CD14-positive monocyte (primary cell): ENCODE measurements around the gene TIMM10B. TPM values are rescaled to one million over a fixed set of nuclear protein-coding genes. Genes with fewer than 3 reads are reported as not detected.

Experiments
- DNase-seq, 3 donors: peaks; one replicate each; pipeline ENCODE4 v3.0.0-alpha.2; 2011 to 2022
- H2AFZ ChIP-seq: 2 replicates; pipeline ENCODE4 v1.6.0; 2012; ENCODE audit warnings: mild to moderate bottlenecking, low read depth, low read length, inconsistent platforms; ENCODE audit not compliant: insufficient read depth, poor library complexity, severe bottlenecking
- H3K27ac ChIP-seq, 2 donors: 1 replicate in 1 of 2; 2 replicates in 1 of 2; pipeline ENCODE4 v1.5.1; 2012 to 2013; ENCODE audit warnings: low read length in 2 of 2, control low read depth in 1 of 2, inconsistent platforms in 1 of 2, low read depth in 1 of 2, mild to moderate bottlenecking in 1 of 2
- H3K27me3 ChIP-seq, 2 donors: one replicate each; pipeline versions ENCODE4 v1.6.0 to v1.6.1; 2011 to 2013; ENCODE audit warnings: low read length in 2 of 2; ENCODE audit not compliant: control insufficient read depth in 2 of 2, insufficient read depth in 2 of 2
- H3K36me3 ChIP-seq, 2 donors: replicated peaks in 1 of 2; 1 replicate in 1 of 2; 2 replicates in 1 of 2; pipeline versions ENCODE4 v1.5.1 to v1.6.1; 2012 to 2013; ENCODE audit warnings: low read length in 2 of 2, control low read depth in 1 of 2, inconsistent platforms in 1 of 2, mild to moderate bottlenecking in 1 of 2; ENCODE audit not compliant: insufficient read depth in 2 of 2, control insufficient read depth in 1 of 2
- H3K4me1 ChIP-seq, 2 donors: 1 replicate in 1 of 2; 2 replicates in 1 of 2; pipeline versions ENCODE4 v1.5.1 to v1.6.1; 2012 to 2013; ENCODE audit warnings: low read length in 2 of 2, control low read depth in 1 of 2, inconsistent platforms in 1 of 2, mild to moderate bottlenecking in 1 of 2, moderate library complexity in 1 of 2; ENCODE audit not compliant: insufficient read depth in 2 of 2, control insufficient read depth in 1 of 2
- H3K4me2 ChIP-seq: replicated peaks from 2 replicates; pipeline ENCODE3; 2012; ENCODE audit warnings: low read length, moderate library complexity, mild to moderate bottlenecking; ENCODE audit not compliant: poor library complexity, severe bottlenecking; ENCODE audit errors: extremely low read depth
- H3K4me3 ChIP-seq, 3 experiments: fragments of 200-600 bp in 1 of 3; sonication (generic) in 1 of 3; replicated peaks in 1 of 3; 1 replicate in 2 of 3; 2 replicates in 1 of 3; pipeline ENCODE4 v1.5.1; 2011 to 2013; ENCODE audit warnings: low read length in 3 of 3, mild to moderate bottlenecking in 3 of 3, control low read depth in 2 of 3, low read depth in 2 of 3, inconsistent platforms in 1 of 3, moderate library complexity in 1 of 3
- H3K79me2 ChIP-seq: 2 replicates; pipeline ENCODE4 v1.6.0; 2012; ENCODE audit warnings: mild to moderate bottlenecking, control low read depth, inconsistent platforms, low read length, moderate library complexity; ENCODE audit not compliant: insufficient read depth
- H3K9ac ChIP-seq: 2 replicates; pipeline ENCODE4 v1.6.0; 2017; ENCODE audit warnings: low read length, mild to moderate bottlenecking; ENCODE audit not compliant: insufficient read depth, poor library complexity, severe bottlenecking
- H3K9me3 ChIP-seq, 2 donors: replicated peaks in 1 of 2; 1 replicate in 1 of 2; 2 replicates in 1 of 2; pipeline versions ENCODE4 v1.5.1 to v1.6.1; 2012 to 2013; ENCODE audit warnings: low read length in 2 of 2, control low read depth in 1 of 2; ENCODE audit not compliant: control insufficient read depth in 1 of 2, insufficient read depth in 1 of 2
- H4K20me1 ChIP-seq: 2 replicates; pipeline ENCODE4 v1.6.0; 2012; ENCODE audit warnings: mild to moderate bottlenecking, low read length, control low read depth, moderate library complexity; ENCODE audit not compliant: insufficient read depth
- H3K27ac Mint-ChIP-seq, 7 donors: one replicate each; pipeline ENCODE4 v1.8.0; 2020; ENCODE audit warnings: mild to moderate bottlenecking in 7 of 7, mixed read lengths in 7 of 7, moderate library complexity in 6 of 7, inconsistent platforms in 2 of 7
- H3K27me3 Mint-ChIP-seq, 3 donors: one replicate each; pipeline ENCODE4 v1.8.0; 2021 to 2022; ENCODE audit warnings: low read depth in 3 of 3, mild to moderate bottlenecking in 3 of 3, mixed read lengths in 3 of 3, moderate library complexity in 3 of 3, inconsistent platforms in 1 of 3
- H3K36me3 Mint-ChIP-seq, 2 donors: one replicate each; pipeline ENCODE4 v1.8.0; 2020; ENCODE audit warnings: mixed read lengths in 2 of 2, inconsistent platforms in 1 of 2, mild to moderate bottlenecking in 1 of 2
- H3K4me1 Mint-ChIP-seq: one replicate; pipeline ENCODE4 v1.8.0; 2020; ENCODE audit warnings: mild to moderate bottlenecking, mixed read lengths
- H3K4me3 Mint-ChIP-seq, 2 donors: one replicate each; pipeline ENCODE4 v1.8.0; 2020; ENCODE audit warnings: mild to moderate bottlenecking in 2 of 2, mixed read lengths in 2 of 2, moderate library complexity in 1 of 2
- H3K9me3 Mint-ChIP-seq, 7 donors: one replicate each; pipeline ENCODE4 v1.8.0; 2020 to 2022; ENCODE audit warnings: mixed read lengths in 7 of 7, mild to moderate bottlenecking in 6 of 7, moderate library complexity in 6 of 7, inconsistent platforms in 2 of 7
- CTCF ChIP-seq: fragments of 200-600 bp; IDR thresholded peaks from one replicate; pipeline ENCODE4 v1.8.0; 2022; ENCODE audit warnings: antibody characterized with exemption, mild to moderate bottlenecking
- WGBS: methylation state at CpG from one replicate; pipeline ENCODE4 v1.1.5; 2013; ENCODE audit warnings: missing lambda C conversion rate; ENCODE audit not compliant: insufficient coverage; 5-methylcytosine and 5-hydroxymethylcytosine counted together
- intact Hi-C, 2 donors: fragments of 100-400 bp; cut with micrococcal nuclease; formaldehyde crosslinking; loops; one replicate each; pipeline versions ENCODE4 v1.15.0 to v1.15.1; 2023
- polyA plus RNA-seq, 3 donors: library from polyadenylated mRNA; depleted of rRNA in 1 of 3; unstranded in 2 of 3; stranded (reverse) in 1 of 3; fragments of 300-500 nt in 2 of 3; fragments of >200 nt in 1 of 3; fragmentation: Illumina TruSeq in 2 of 3; gene quantifications; 1 replicate in 2 of 3; 2 replicates in 1 of 3; pipeline ENCODE4 v1.2.3, GENCODE V29; 2012 to 2021

The TIMM10B gene
- polyA plus RNA-seq, 3 donors = 20.0 to 34.9 (median 22.1) TPM

- Mint-ChIP-seq H3K4me1 (peaks cover 32% of the 10 kb centered on the region), H3K9me3 (peaks cover 0 to 2% (median 0%) of the 10 kb centered on the region in 7 donors), H3K4me3 (no peak overlapping the region), H3K27ac (peak overlapping the region in 5 of 7 donors; percentile 9 to 87 (median 65)), H3K36me3 (peaks cover 22 to 26% of the 10 kb centered on the region in 2 donors), H3K27me3 (peaks cover 0 to 7% (median 1%) of the 10 kb centered on the region in 3 donors)
- Histone ChIP-seq H2AFZ (no peak overlapping the region), H3K4me2 (no peak overlapping the region), H3K36me3 (peaks cover 22 to 29% of the 10 kb centered on the region in 2 donors), H3K4me3 (no peak overlapping the region), H4K20me1 (no peaks in the 10 kb centered on the region), H3K27me3 (no peaks in the 10 kb centered on the region), H3K4me1 (peaks cover 14 to 15% of the 10 kb centered on the region in 2 donors), H3K9me3 (no peaks in the 10 kb centered on the region), H3K79me2 (peaks cover 9% of the 10 kb centered on the region), H3K27ac (no peak overlapping the region), H3K9ac (no peak overlapping the region)
- TF ChIP-seq CTCF = no peak
- intact Hi-C loops = loop anchor here in 1 of 2 donors (10.0 kb wide), 1 partner anchor 1510 kb away; the partner anchor contains the start of gene EIF3F
- WGBS = 93% methylated on average over 3 of the region's 3 CpGs
- DNase-seq = no peak
Observed at GRCh38 chr11:6474806-6475500, 6.3 kb upstream of the TIMM10B start.

GRCh38 chr11:6475936-6476335, 5.4 kb upstream of the TIMM10B start:
- DNase-seq = no peak
- Histone ChIP-seq H3K4me3 (no peak overlapping the region), H3K9ac (no peak overlapping the region), H3K4me1 (peaks cover 22% of the 10 kb centered on the region in 2 donors), H3K27me3 (no peaks in the 10 kb centered on the region), H4K20me1 (no peaks in the 10 kb centered on the region), H3K4me2 (no peak overlapping the region), H3K9me3 (no peaks in the 10 kb centered on the region), H3K36me3 (peaks cover 22 to 29% of the 10 kb centered on the region in 2 donors), H2AFZ (no peak overlapping the region), H3K27ac (no peak overlapping the region), H3K79me2 (peaks cover 18% of the 10 kb centered on the region)
- WGBS = 81% methylated on average over 3 of the region's 5 CpGs
- peaks cover 0 to 2% (median 0%) of the 10 kb centered on the region in 7 donors for H3K9me3 Mint-ChIP-seq
- TF ChIP-seq CTCF = no peak
- H3K4me3 Mint-ChIP-seq = no peak overlapping the region
- H3K27me3 Mint-ChIP-seq = peaks cover 0 to 7% (median 1%) of the 10 kb centered on the region in 3 donors
- H3K36me3 Mint-ChIP-seq = peaks cover 22 to 26% of the 10 kb centered on the region in 2 donors
- peak overlapping the region in 3 of 7 donors; percentile 23 to 84 (median 56) for H3K27ac Mint-ChIP-seq
- intact Hi-C loops = loop anchor here in 1 of 2 donors (10.0 kb wide), 1 partner anchor 1509 kb away; the partner anchor contains the start of gene EIF3F
- peaks cover 40% of the 10 kb centered on the region for H3K4me1 Mint-ChIP-seq
